Ascending aorta (tissue), 2 donors: ENCODE results near the gene ARHGAP18. TPM values are rescaled to one million over a fixed set of nuclear protein-coding genes. Genes with fewer than 3 reads are reported as not detected.

Experiments used
- DNase-seq, 2 donors: peaks; one replicate each; pipeline ENCODE4 v3.0.0-alpha.2; 2019; ENCODE audit warnings: low spot score in 2 of 2
- H3K27ac ChIP-seq, 2 donors: fragments of 200-600 bp; sonication (generic); one replicate each; pipeline ENCODE4 v1.5.1; 2016 to 2017; ENCODE audit warnings: mild to moderate bottlenecking in 1 of 2
- H3K27me3 ChIP-seq: fragments of 200-600 bp; sonication (generic); one replicate; pipeline ENCODE4 v1.5.1; 2017
- H3K36me3 ChIP-seq, 2 donors: fragments of 200-600 bp; sonication (generic); one replicate each; pipeline ENCODE4 v1.5.1; 2016
- H3K4me1 ChIP-seq, 2 donors: fragments of 200-600 bp; sonication (generic); one replicate each; pipeline ENCODE4 v1.5.1; 2016 to 2017; ENCODE audit warnings: mild to moderate bottlenecking in 1 of 2
- H3K4me3 ChIP-seq, 2 donors: fragments of 200-600 bp; sonication (generic); one replicate each; pipeline ENCODE4 v1.5.1; 2016 to 2017; ENCODE audit warnings: mild to moderate bottlenecking in 1 of 2
- H3K9me3 ChIP-seq, 2 donors: fragments of 200-600 bp; sonication (generic); one replicate each; pipeline ENCODE4 v1.5.1; 2016
- intact Hi-C: fragments of 100-400 bp; cut with DNase I; formaldehyde crosslinking; loops from one replicate; pipeline ENCODE4 v1.15.1; 2023
- total RNA-seq: library from RNA; depleted of rRNA; stranded (reverse); fragments of >200 nt; gene quantifications from one replicate; pipeline ENCODE4 v1.1.0, GENCODE V29; 2016
- TF ChIP-seq, protein P1 (sequence below), 3 experiments: fragments of 200-600 bp in 2 of 3; fragments of 450-650 bp in 1 of 3; sonication (generic) in 2 of 3; IDR thresholded peaks; one replicate each; pipeline ENCODE4 v1.5.1; 2016 to 2019; ENCODE audit warnings: antibody characterized with exemption in 3 of 3, mild to moderate bottlenecking in 1 of 3, moderate library complexity in 1 of 3

The ARHGAP18 gene
- total RNA-seq, 1 donor from 2014 or later, result 10.7 TPM

GRCh38 chr6:129623008-129623732 is 86.8 kb downstream of the ARHGAP18 start:
- Histone ChIP-seq H3K4me1 (no peaks in the 10 kb centered on the region), H3K9me3 (no peaks in the 10 kb centered on the region), H3K27ac (no peak overlapping the region), H3K4me3 (no peak overlapping the region), H3K36me3 (no peaks in the 10 kb centered on the region), H3K27me3 (no peaks in the 10 kb centered on the region)
- TF ChIP-seq, protein P1, sequence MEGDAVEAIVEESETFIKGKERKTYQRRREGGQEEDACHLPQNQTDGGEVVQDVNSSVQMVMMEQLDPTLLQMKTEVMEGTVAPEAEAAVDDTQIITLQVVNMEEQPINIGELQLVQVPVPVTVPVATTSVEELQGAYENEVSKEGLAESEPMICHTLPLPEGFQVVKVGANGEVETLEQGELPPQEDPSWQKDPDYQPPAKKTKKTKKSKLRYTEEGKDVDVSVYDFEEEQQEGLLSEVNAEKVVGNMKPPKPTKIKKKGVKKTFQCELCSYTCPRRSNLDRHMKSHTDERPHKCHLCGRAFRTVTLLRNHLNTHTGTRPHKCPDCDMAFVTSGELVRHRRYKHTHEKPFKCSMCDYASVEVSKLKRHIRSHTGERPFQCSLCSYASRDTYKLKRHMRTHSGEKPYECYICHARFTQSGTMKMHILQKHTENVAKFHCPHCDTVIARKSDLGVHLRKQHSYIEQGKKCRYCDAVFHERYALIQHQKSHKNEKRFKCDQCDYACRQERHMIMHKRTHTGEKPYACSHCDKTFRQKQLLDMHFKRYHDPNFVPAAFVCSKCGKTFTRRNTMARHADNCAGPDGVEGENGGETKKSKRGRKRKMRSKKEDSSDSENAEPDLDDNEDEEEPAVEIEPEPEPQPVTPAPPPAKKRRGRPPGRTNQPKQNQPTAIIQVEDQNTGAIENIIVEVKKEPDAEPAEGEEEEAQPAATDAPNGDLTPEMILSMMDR (IDR thresholded peaks at IDR 0.05), result no peak
- no peak for DNase-seq
- intact Hi-C loops, result no loop called here

- H3K4me3 ChIP-seq, result no peak overlapping the region
- no peaks in the 10 kb centered on the region for H3K9me3 ChIP-seq
- no peaks in the 10 kb centered on the region for H3K4me1 ChIP-seq
- H3K36me3 ChIP-seq, result no peaks in the 10 kb centered on the region
- DNase-seq, result no peak
- no peaks in the 10 kb centered on the region for H3K27me3 ChIP-seq
- TF ChIP-seq, protein P1 (IDR thresholded peaks at IDR 0.05), result peak in 1 of 3 experiments; percentile 25
- intact Hi-C loops, result no loop called here
- H3K27ac ChIP-seq, result no peak overlapping the region
These were observed 88.7 kb downstream of the ARHGAP18 start for GRCh38 chr6:129621252-129621651.

DNA sequence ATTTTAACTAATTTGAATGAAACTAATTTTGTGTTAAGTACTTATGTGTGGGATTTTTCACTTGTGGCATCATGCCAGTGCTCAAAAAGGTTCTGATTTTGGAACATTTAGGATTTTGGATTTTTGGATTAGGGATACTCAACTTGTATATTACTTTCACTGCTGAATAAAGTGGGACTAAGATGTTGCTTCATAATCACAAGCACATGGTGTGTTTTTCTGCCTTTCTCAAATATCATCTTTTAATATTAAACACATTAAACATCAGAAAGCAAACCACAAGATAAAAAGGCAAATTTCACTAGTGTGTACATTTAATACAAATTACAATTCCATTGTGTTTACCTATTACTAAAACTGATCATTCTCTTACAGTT is 89.8 kb downstream of the ARHGAP18 start:
- H3K9me3 ChIP-seq, result no peaks in the 10 kb centered on the region
- H3K27ac ChIP-seq, result no peak overlapping the region
- no peak for DNase-seq
- no peaks in the 10 kb centered on the region for H3K36me3 ChIP-seq
- intact Hi-C loops, result no loop called here
- no peaks in the 10 kb centered on the region for H3K4me1 ChIP-seq
- H3K27me3 ChIP-seq, result no peaks in the 10 kb centered on the region
- TF ChIP-seq, protein P1 (IDR thresholded peaks at IDR 0.05), result no peak
- H3K4me3 ChIP-seq, result no peak overlapping the region

DNA sequence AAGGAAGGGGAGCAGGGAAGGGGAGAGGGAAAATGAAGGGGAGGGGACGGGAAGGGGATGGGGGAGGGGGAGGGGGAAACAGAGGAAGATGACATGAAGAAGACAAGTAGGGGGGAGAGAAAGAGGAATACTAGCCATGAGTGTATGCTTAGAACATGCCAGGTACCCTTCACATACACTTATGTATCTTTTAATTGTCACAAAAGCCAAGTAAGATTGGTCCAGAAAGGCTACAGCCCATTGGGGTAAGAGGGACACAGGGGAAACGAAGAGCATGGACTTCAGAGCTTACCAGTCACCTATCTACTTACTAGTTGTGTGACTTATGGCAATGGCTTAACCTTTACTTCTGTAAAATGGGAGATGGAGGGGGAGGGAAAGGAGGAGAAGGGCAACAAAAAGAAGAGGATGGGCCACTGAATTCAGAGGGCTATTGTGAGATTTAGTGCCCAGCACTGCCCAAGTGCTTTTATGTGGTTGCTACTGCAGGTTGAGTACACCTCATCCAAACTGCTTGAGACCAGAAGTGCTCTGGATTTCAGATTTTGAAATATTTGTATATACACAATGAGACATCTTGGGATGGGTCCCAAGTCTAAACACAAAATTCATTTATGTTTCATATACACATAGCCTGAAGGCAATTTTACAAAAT is 90.3 kb downstream of the ARHGAP18 start:
- TF ChIP-seq, protein P1 (IDR thresholded peaks at IDR 0.05), result no peak
- Histone ChIP-seq H3K36me3 (no peaks in the 10 kb centered on the region), H3K4me1 (no peaks in the 10 kb centered on the region), H3K27me3 (no peaks in the 10 kb centered on the region), H3K27ac (no peak overlapping the region), H3K9me3 (no peaks in the 10 kb centered on the region), H3K4me3 (no peak overlapping the region)
- intact Hi-C loops, result no loop called here
- no peak for DNase-seq

- no peak overlapping the region for H3K27ac ChIP-seq
- H3K27me3 ChIP-seq, result no peaks in the 10 kb centered on the region
- TF ChIP-seq, protein P1 (IDR thresholded peaks at IDR 0.05), result no peak
- H3K4me3 ChIP-seq, result no peak overlapping the region
- no peaks in the 10 kb centered on the region for H3K36me3 ChIP-seq
- no peaks in the 10 kb centered on the region for H3K9me3 ChIP-seq
- intact Hi-C loops, result no loop called here
- no peak for DNase-seq
- H3K4me1 ChIP-seq, result no peaks in the 10 kb centered on the region
These were observed 92.0 kb downstream of the ARHGAP18 start for GRCh38 chr6:129617986-129618385.
